HG03103 (cell line): Measurements from ENCODE around the gene BCLAF1.
A peak's percentile ranks its signal among the peaks of the same experiment; 100 is the strongest.

Experiments
- ATAC-seq: cut with Tn5 transposase; IDR thresholded peaks from one replicate; pipeline ENCODE4 v1.9.1; 2021; ENCODE audit warnings: low read depth; ENCODE audit not compliant: unreplicated experiment

BCLAF1 gene

GRCh38 chr6:136289579-136290409 lies at the start of gene BCLAF1:
Gene BCLAF1 (minus strand): TSS chr6:136289846. CDS start chr6:136279866, 9,980 bp downstream.
- peak; percentile 87 for ATAC-seq

DNA sequence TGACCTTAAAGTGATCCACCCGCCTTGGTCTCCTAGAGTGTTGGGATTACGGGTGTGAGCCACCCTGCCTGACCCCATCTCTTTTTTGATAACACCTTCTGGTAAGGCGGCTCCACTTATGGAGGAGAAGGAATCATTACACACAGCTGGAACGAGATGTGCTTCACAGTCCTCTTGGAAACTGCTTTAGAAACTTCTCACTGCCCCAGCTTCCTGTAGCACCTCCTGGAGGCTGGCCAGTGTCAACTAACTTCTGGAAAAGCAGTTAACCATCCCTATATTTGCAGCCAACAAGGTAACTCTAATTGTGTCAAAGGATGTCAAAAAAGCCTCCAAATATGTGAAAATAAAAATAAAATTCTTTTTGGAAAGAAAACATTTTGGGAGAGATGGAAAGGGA lies 48.8 kb upstream of the BCLAF1 start:
- ATAC-seq = no peak

GRCh38 chr6:136337606-136338005 lies 48.0 kb upstream of the BCLAF1 start:
- no peak for ATAC-seq

DNA sequence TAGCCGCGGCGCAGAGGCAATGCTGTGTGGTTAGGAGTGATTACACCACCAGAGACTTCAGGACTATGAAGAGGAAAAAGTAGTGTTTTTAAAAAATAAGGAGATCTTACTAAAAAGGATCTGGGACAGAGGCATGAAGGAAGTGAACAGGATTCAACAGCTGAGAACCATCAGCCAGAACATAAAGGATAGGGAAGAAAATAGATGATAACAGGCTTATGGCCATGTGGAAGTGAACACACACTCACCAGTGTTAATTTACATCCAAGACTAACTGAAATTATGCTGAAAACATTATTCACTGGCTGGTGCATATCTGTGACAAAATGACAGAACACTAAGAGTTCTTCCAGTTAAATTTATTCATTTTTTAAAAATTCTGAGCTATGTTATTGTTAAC lies 47.5 kb upstream of the BCLAF1 start:
- no peak for ATAC-seq

- no peak for ATAC-seq
Measured at GRCh38 chr6:136335736-136336363, 46.2 kb upstream of the BCLAF1 start.

GRCh38 chr6:136334853-136335252 lies 45.2 kb upstream of the BCLAF1 start:
- ATAC-seq = no peak

GRCh38 chr6:136334465-136334846 lies 44.8 kb upstream of the BCLAF1 start:
- ATAC-seq = no peak

GRCh38 chr6:136333824-136334464 lies 44.3 kb upstream of the BCLAF1 start:
- ATAC-seq = no peak

DNA sequence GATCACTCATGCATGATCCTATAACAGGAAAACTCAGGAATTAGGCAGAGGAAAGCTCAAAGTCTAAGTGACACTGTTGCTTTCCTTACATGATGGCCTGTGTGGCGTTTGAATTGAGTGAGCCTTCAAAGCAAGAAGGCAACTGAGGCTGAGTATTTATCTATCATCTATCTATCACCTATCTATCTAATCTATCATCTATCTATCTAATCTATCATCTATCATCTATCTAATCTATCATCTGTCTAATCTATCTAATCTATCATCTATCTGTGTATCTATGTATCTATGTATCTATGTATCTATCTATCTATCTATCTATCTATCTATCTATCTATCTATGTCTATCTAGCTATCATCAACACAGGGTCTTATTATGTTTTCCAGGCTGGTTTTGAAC lies 41.8 kb upstream of the BCLAF1 start:
- ATAC-seq = no peak

- ATAC-seq = no peak
Measured at GRCh38 chr6:136330634-136331033, 41.0 kb upstream of the BCLAF1 start.

DNA sequence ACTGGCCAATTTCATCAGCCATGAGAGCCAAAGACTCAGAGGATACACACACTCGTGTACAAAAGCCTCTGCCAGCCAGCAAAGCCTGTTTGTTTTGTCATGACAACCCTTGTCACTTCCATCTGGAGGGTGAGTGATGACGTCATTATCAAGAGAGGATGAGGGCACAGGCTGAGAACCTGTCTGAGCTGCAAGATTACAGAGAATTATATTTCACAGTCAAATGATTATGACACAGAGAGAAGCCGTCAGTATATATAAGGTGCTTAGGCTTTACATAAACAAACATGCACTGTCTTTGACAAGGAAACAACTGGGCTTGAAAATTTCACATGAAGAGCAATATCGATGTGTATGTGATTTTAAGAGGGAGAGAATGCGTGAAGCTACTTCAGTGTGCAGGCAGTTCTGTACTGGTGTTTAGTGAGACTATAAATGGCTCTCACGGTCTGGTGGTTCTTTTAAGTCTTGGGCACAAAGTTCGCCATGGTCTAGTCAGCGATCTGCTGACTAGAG lies 36.5 kb upstream of the BCLAF1 start:
- ATAC-seq = no peak

GRCh38 chr6:136324686-136325380 lies 35.2 kb upstream of the BCLAF1 start:
- no peak for ATAC-seq

- no peak for ATAC-seq
Measured at GRCh38 chr6:136323431-136324112, 33.9 kb upstream of the BCLAF1 start.

GRCh38 chr6:136319732-136320131 lies 30.1 kb upstream of the BCLAF1 start:
- ATAC-seq = no peak

DNA sequence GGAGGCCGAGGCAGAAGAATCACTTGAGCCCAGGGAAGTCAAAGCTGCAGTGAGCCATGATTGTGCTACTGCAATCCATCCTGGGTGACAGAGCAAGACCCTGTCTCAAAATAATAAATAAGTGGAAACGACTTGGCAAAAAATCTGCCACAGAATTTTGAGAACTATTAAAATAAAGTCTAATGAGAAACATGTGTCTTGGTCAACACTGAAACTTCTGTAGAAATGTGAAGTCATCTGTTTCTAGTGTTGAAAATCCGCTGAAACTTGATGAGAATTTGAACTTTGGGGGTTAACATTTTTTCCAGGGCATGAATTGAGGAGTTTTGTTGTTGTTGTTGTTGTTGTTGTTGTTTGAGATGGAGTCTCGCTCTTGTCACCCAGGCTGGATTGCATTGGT lies 29.0 kb upstream of the BCLAF1 start:
- no peak for ATAC-seq

DNA sequence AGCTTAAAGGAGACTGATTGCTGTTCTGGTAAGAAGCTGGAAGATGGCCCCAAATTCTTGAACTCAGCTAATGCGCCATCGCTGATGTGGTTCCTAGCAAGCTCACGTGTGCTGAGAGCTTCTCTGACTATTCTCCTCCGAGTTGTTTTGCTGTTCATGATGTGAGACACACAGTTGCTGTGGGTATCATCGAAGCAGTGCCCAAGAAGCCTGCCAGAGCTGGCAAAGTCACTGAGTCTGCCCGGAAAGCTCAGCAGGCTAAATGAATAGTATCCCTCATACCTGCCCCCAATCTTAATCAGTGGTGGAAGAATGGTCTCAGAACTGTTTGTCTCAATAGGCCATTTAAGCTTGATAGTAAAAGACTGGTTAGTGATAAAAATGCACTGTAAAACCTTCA lies 28.3 kb upstream of the BCLAF1 start:
- no peak for ATAC-seq

DNA sequence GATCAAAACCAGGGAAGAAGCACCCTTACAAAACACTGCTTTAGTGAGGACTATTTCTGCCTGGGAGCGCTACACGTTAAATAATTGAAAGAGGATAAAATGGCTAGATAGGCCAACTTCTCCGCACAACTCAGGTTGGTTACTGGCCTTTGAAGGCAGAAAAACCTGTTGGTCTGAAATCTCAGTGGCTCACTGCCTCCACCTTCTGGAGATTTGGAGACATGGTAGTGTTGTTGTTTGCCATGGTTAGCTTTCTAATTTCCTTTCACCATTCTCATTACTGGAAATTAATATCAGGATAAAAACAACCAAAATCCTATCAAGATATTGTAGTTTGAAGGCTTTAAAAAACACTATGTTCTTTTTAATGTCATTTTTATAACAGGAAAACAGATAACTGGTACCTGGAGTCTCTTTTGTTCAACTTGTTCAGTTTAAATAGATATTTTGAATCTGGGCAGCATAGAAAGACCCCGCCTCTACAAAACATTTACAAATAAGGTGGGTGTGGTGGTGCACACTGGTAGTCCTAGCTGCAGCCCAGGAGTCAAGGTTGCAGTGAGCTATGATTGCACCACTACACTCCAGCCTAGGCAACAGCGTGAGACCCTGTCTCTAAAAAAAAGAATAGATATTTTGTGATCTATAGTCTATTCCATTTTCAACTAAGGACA lies 27.5 kb upstream of the BCLAF1 start:
- no peak for ATAC-seq

DNA sequence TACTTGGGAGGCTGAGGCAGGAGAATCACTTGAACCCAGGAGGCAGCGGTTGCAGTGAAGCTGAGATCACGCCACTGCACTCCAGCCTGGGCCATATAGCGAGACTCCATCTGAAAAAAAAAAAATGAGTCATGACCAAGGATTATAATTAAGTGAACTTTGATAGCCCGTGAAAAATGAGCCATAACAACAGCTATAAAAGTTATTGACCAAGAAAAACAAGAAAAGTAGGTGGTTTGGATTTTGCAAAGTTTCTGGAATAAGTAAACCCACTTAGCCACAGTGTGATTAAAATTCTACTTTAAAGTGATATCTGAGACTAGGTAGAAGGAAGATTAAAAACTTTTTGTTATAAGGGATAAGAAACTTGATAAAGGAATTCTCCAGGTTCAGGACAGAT lies 25.9 kb upstream of the BCLAF1 start:
- ATAC-seq = no peak

- no peak for ATAC-seq
Measured at GRCh38 chr6:136312975-136313374, 23.3 kb upstream of the BCLAF1 start.
